HUES48 (cell line): Measurements from ENCODE around the gene S100A10.

Source experiments
- H3K27ac ChIP-seq: one replicate; pipeline ENCODE4 v1.7.0; 2013; ENCODE audit warnings: low read depth, low read length, inconsistent platforms
- H3K27me3 ChIP-seq: 2 replicates; pipeline ENCODE4 v1.6.1; 2013; ENCODE audit warnings: mild to moderate bottlenecking, low read length; ENCODE audit not compliant: control insufficient read depth, insufficient read depth
- H3K36me3 ChIP-seq: 2 replicates; pipeline ENCODE4 v1.6.1; 2013; ENCODE audit warnings: low read length; ENCODE audit not compliant: control insufficient read depth, insufficient read depth
- H3K4me1 ChIP-seq: 2 replicates; pipeline ENCODE4 v1.6.1; 2013; ENCODE audit warnings: mild to moderate bottlenecking, low read length; ENCODE audit not compliant: control insufficient read depth, insufficient read depth
- H3K4me3 ChIP-seq: 2 replicates; pipeline ENCODE4 v1.5.1; 2013; ENCODE audit warnings: mild to moderate bottlenecking, low read depth, low read length
- H3K9ac ChIP-seq: 2 replicates; pipeline ENCODE4 v1.6.1; 2013; ENCODE audit warnings: mild to moderate bottlenecking, low read depth, low read length, moderate library complexity
- H3K9me3 ChIP-seq: 2 replicates; pipeline ENCODE4 v1.6.1; 2013; ENCODE audit warnings: low read length; ENCODE audit not compliant: control insufficient read depth, insufficient read depth

Gene S100A10

DNA sequence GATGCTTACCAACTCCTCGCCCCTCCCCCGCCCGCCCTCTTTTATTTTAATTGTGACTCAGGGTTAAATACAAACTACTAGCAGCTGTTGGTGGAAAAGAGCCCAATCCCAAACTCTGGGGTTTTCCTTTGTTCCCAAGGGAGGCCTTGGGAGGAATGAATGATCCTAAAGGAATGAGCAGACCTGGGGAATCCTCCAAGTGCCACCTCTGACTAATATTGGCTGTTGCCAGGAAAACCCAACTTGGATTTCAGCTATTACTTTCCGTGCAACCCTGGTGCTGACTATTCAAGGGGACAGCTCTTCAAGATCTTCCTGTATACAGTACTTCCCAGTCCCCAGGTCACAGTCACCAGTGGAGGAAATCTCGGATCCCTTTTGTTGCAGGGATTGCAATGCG is 1.3 kb upstream of the S100A10 start:
- H3K27ac ChIP-seq = peak overlapping the region; percentile 80
- H3K9me3 ChIP-seq = no peaks in the 10 kb centered on the region
- H3K36me3 ChIP-seq = no peaks in the 10 kb centered on the region
- no peak overlapping the region for H3K4me3 ChIP-seq
- no peak overlapping the region for H3K9ac ChIP-seq
- H3K4me1 ChIP-seq = peaks cover 49% of the 10 kb centered on the region
- peaks cover 17% of the 10 kb centered on the region for H3K27me3 ChIP-seq

DNA sequence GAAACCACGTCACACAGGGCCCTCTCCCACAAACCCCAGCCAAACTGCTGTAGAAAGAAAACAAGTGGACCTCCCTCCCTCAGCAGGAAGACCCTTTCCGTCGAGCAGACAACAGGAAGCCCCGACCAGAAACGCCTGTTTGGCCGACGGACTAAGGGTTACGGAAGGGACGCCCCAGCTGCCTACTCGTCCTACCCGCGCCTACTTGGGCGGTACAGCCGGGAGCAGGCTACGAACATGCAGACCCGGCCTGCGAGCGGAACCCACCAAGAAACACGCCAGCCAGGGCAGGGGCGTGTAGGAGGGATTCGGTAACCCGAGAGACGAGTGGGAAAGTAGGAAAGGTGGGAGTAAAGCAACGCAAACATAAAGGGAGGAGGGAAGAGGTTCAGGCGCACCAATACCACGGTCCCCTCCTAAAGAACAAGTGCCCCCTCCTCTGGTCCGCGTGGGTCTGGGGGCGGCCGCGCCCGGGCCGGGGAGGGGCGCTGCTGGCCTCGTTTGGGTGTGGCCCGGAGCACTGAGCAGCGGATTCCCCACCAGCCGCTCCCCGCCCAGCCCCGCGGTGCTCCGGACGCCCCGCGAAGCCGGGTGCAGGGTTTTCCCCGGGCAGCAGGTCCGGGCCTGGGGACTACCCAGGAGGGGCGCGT is 450 bp downstream of the S100A10 start:
- Histone ChIP-seq H3K9ac (peak overlapping the region; percentile 58), H3K27ac (peak overlapping the region; percentile 89), H3K4me3 (peak overlapping the region; percentile 89), H3K4me1 (peaks cover 60% of the 10 kb centered on the region), H3K27me3 (peaks cover 17% of the 10 kb centered on the region), H3K9me3 (no peaks in the 10 kb centered on the region), H3K36me3 (no peaks in the 10 kb centered on the region)

DNA sequence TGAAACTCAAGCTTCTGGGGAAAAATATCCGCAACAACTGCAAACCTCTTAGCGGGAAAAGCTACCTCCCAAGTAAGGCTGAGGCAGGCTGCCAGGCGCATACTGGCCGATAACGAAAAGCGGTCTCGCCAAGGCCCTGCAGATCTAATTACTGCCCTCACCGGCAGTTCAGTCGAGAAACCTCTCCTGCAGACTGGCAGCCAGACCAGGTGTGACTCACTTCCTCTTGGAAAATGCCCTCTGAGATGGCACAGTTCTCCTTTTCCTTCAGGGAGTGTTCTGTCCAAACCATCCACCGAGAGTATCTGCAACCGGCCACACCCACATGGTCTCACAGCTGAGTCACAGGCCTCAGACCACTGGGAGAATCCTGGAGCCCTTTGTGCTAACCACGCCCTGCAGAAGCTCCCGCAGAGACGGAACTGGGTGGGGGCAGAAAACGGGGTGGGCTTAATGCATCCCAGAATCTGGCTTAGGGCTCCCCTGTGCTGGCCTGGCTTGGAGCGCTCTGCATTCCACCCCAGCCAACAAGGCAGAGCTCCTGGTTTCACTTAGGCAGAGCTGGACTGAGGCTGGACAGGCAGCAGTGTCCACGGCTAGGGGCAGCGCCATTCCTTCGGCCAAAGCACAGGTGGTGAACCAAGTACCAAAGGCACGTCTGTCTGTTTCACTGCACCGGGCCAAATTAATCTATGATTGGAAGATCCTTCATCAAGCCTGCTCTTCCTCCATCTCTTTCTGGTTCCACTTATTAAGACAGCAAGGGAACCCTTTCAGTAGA is 1.2 kb downstream of the S100A10 start:
- H3K9ac ChIP-seq = peak overlapping the region; percentile 58
- H3K4me3 ChIP-seq = peak overlapping the region; percentile 89
- no peaks in the 10 kb centered on the region for H3K36me3 ChIP-seq
- no peaks in the 10 kb centered on the region for H3K9me3 ChIP-seq
- H3K4me1 ChIP-seq = peaks cover 61% of the 10 kb centered on the region
- H3K27me3 ChIP-seq = peaks cover 17% of the 10 kb centered on the region
- peak overlapping the region; percentile 89 for H3K27ac ChIP-seq

DNA sequence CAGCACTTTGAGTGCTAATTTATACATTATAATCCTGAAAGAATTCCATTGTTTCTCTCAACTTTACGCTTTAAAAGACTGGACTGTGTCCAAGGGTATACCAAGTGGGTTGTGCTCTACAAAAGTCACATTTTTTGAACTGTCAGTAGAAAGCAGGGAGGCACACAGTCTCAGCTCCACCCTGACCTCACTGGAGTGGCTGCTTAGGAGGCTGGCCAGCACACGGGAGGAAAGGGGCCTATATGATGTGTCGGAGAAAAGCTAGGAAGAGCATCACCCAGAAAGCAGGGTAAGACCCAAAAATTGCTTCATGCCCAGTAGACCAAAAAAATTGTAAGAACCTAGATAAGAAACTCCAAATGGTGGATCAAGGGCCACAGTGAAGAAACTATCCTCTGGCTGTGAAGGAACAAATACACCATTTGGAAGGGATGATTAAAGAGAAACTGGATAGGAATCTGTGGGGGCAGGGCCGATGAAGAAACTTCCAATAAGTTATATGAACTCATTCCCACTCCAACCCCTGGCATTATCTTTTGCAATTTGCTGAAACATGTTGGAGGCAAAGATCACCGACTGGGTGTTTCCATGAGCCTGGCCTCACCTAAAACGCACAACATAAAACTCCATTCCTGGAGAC is 1.9 kb downstream of the S100A10 start:
- Histone ChIP-seq H3K27ac (peak overlapping the region; percentile 84), H3K4me1 (peaks cover 62% of the 10 kb centered on the region), H3K36me3 (no peaks in the 10 kb centered on the region), H3K27me3 (peaks cover 17% of the 10 kb centered on the region), H3K9me3 (no peaks in the 10 kb centered on the region), H3K4me3 (peak overlapping the region; percentile 89), H3K9ac (peak overlapping the region; percentile 16)

DNA sequence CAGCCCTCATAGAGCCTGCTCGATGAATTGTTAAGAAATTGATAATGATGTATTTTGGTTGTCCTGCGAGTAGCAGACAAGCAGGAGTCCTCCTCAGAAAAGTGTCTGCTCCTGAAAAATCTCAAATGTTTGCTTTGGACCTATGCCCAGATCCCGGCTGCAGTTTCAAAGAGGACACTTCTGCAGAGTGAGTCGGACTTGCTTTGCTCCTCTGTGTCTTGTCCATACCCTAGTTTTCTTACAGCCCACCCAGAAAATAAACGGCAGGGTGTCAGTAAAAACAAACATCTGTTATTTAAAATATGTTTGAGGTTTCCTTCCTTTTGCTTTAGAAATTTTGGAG is 2.8 kb downstream of the S100A10 start:
- no peak overlapping the region for H3K9ac ChIP-seq
- H3K4me1 ChIP-seq = peaks cover 71% of the 10 kb centered on the region
- peaks cover 3% of the 10 kb centered on the region for H3K36me3 ChIP-seq
- 0 out of 2 replicates have a peak overlapping the region, but pooled peaks have one; percentile 5 for H3K4me3 ChIP-seq
- H3K27ac ChIP-seq = no peak overlapping the region
- H3K27me3 ChIP-seq = peaks cover 17% of the 10 kb centered on the region
- H3K9me3 ChIP-seq = no peaks in the 10 kb centered on the region

DNA sequence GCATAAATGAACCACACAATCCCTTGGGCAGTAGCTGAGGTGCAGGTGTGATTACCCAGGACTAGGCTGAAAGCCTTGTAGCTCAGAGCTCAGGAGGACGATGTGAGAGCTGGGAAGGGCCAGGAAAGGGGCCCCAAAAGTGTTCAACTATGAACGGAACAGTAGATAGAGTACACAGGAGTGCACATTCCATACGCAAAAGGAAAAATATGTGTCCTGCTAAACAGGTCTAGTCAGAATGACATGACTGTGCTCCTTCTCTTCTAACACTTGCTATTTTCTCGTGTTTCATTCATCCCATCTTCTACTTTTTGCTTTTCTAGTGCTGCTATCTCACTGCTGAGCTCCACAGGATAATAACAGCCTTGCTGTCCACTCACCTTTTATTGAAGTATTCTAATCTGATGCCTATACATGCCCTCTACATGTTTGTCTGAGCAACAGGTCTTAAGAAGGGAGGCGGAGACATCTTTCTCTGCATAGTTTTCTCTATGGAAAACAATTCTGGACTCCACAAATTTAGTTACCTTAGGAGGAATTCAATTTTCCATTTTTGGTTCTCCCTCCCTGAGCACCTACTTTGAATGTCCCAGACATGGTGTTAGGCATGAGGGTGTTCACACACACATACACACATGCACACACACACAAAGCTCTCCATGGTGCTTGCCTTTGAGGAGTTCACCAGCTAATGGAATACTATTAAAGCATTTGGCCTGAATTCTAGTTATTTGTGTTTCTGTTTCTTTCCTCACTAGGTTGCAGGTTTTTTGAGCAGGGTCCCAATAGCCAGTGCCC is 3.4 kb downstream of the S100A10 start:
- H3K36me3 ChIP-seq = peaks cover 9% of the 10 kb centered on the region
- H3K27ac ChIP-seq = no peak overlapping the region
- 0 out of 2 replicates have a peak overlapping the region, but pooled peaks have one; percentile 5 for H3K4me3 ChIP-seq
- no peaks in the 10 kb centered on the region for H3K9me3 ChIP-seq
- H3K9ac ChIP-seq = no peak overlapping the region
- H3K27me3 ChIP-seq = peaks cover 17% of the 10 kb centered on the region
- peaks cover 68% of the 10 kb centered on the region for H3K4me1 ChIP-seq

DNA sequence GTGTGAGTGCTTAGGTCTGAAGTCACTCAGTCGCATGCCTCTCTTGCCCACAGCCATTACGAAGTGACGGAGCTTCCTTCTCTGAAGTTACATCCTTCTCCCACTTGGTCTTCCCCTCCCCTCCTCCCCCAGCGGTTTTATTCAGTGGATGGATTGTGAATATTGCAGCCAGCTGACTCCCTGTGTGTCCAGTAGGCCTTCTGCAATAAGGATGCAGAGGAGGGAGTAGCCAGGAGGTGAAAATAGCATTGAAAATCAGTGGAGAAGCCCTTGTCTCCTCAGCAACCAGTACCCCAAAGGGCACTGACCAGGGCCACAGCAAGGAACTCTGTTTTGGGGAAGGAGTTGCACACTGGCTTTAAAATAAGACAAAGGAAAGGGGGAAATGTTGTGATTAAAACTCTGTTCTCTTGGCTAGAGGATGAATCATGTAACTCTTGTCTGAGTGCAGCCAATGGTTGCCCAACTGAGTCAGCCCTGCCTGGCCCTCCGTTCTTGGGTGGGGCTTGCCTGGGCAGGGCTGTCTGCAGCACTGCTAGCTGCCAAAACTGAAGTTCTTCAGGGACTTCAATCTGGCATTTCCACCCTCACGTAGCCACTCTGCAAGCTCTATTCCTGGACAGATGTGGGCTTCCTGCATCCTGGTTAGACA is 4.3 kb downstream of the S100A10 start:
- H3K27ac ChIP-seq = peak overlapping the region; percentile 34
- H3K9ac ChIP-seq = no peak overlapping the region
- no peak overlapping the region for H3K4me3 ChIP-seq
- no peaks in the 10 kb centered on the region; the same call in 1 of the 2 replicates for H3K9me3 ChIP-seq
- peaks cover 17% of the 10 kb centered on the region for H3K27me3 ChIP-seq
- peaks cover 60% of the 10 kb centered on the region for H3K4me1 ChIP-seq
- peaks cover 18% of the 10 kb centered on the region for H3K36me3 ChIP-seq

DNA sequence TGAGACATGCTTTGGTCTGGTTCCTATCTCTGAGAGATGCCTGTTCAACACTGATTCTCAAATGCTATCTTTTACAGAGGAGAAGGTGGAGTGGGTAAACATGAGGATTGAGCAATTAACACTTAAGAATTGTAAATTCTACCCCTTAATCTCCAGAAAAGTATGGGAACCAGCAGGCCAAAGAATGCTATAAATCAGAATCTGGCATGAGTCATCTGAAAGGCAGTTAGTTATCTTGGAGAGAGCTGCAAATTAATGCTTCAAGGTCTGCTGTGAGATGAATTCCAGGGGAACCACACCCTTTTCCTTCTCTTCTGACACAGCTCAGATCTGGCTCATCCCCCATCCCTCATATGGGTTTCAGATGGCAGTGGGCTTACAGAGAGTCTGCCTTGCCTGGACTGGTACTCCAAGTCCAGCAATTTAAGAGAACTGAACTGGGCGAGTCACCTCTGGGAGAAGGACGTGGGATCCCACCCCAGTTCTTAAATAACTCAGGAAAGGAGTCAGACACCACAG is 5.2 kb downstream of the S100A10 start:
- Histone ChIP-seq H3K4me1 (peaks cover 57% of the 10 kb centered on the region), H3K27ac (peak overlapping the region; percentile 57), H3K9me3 (no peaks in the 10 kb centered on the region; the same call in 1 of the 2 replicates), H3K27me3 (peaks cover 16% of the 10 kb centered on the region), H3K36me3 (peaks cover 26% of the 10 kb centered on the region), H3K4me3 (no peak overlapping the region), H3K9ac (no peak overlapping the region)

DNA sequence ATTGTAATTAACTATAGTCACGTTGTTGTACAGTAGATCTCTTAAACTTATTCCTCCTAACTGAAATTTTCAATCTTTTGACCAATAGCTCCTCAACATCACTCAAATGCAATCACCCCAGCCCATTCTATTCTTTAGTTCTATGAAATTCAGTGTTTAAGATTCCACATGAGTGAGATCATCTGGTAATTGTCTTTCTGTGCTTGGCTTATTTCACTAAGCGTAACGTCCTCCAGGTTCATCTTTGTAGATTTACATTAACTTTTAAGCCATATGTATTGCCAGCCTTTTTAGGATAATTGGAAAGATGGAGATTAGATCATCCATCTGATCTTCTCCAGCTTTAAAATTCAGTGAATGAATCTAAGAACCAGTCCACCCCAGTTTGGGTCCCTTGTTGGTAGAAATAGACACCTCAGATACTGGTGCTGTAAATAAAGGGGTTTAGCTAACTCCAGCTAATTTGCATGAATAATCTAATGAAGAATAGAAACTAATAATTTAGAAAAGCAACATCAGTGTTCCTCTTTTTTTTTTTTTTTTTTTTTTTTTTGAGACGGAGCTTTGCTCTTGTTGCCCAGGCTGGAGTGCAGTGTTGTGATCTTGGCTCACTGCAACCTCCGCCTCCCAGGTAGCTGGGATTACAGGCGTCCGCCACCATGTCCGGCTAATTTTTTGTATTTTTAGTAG is 7.0 kb downstream of the S100A10 start:
- H3K4me3 ChIP-seq = no peak overlapping the region
- H3K27ac ChIP-seq = no peak overlapping the region
- H3K27me3 ChIP-seq = peaks cover 2% of the 10 kb centered on the region
- H3K9me3 ChIP-seq = no peaks in the 10 kb centered on the region; the same call in 1 of the 2 replicates
- no peak overlapping the region for H3K9ac ChIP-seq
- peaks cover 40% of the 10 kb centered on the region for H3K36me3 ChIP-seq
- H3K4me1 ChIP-seq = peaks cover 45% of the 10 kb centered on the region
